SK-N-SH treated with all-trans-retinoic acid at 6 μM for 48 hours (cell line): Measurements from ENCODE around the gene RNF215.

Experiments used
- ARNTL ChIP-seq: fragments of 450-650 bp; formaldehyde crosslinking; IDR thresholded peaks from 2 replicates; pipeline ENCODE4 v1.5.0; 2020; ENCODE audit warnings: low read depth, mild to moderate bottlenecking, moderate library complexity, borderline replicate concordance
- ISL1 ChIP-seq: fragments of 250-450 bp; sonication (Bioruptor Pico); IDR thresholded peaks from 2 replicates; pipeline ENCODE4 v2.1.2; 2022; ENCODE audit warnings: mild to moderate bottlenecking, moderate library complexity
- OSR1 ChIP-seq: fragments of 250-450 bp; sonication (Bioruptor Pico); IDR thresholded peaks from 2 replicates; pipeline ENCODE4 v1.8.0; 2022; ENCODE audit warnings: moderate library complexity, mild to moderate bottlenecking, inconsistent platforms
- PPARA ChIP-seq: fragments of 250-450 bp; sonication (Bioruptor Pico); IDR thresholded peaks from 2 replicates; pipeline ENCODE4 v1.5.0; 2020; ENCODE audit warnings: mild to moderate bottlenecking, borderline replicate concordance
- SNAI2 ChIP-seq: fragments of 250-450 bp; sonication (Bioruptor Pico); IDR thresholded peaks from 2 replicates; pipeline ENCODE4 v1.5.0; 2020; ENCODE audit warnings: mild to moderate bottlenecking, moderate library complexity
- TCF4 ChIP-seq: fragments of 250-450 bp; sonication (Bioruptor Pico); IDR thresholded peaks from 2 replicates; pipeline ENCODE4 v1.8.0; 2021; ENCODE audit warnings: mild to moderate bottlenecking, moderate library complexity, borderline replicate concordance

DNA sequence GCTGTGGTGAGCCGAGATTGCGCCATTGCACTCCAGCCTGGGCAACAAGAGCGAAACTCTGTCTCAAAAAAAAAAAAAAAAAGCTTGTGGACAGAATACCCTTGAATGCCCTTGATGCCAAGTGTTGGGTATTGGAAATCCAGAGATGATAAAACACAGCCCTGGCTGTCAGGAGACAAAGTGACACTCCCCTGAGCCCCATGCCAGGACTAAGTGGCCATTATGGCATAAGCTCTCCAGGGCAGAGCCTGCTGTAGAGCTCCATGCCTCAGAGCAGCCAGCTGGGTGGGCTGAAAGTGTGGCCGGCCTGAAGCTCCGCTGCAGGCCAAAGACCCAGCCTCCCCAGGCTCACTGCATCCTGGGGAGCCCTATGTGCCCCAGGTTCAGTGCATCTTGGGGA lies 4.9 kb downstream of the RNF215 start:
- TF ChIP-seq ARNTL (CRISPR knock-in tag) (no peak), TCF4 (CRISPR knock-in tag) (no peak), OSR1 (CRISPR knock-in tag) (no peak), PPARA (CRISPR knock-in tag) (no peak), SNAI2 (CRISPR knock-in tag) (no peak), ISL1 (no peak)
